HL-60/S4 (cell line): ENCODE data around the gene CXXC4.

ENCODE experiments used
- in situ Hi-C: fragments of 300-500 bp; cut with MboI; formaldehyde crosslinking; loops from 2 replicates; pipeline ENCODE4 v1.14.3; 2022; ENCODE audit warnings: low sequenced_read_pairs

The CXXC4 gene

GRCh38 chr4:104424475-104424941, 70.2 kb downstream of the CXXC4 start:
- in situ Hi-C loops: no loop called here

- in situ Hi-C loops: no loop called here
These were observed 73.1 kb downstream of the CXXC4 start for GRCh38 chr4:104421566-104421965.

- in situ Hi-C loops: no loop called here
These were observed 73.9 kb downstream of the CXXC4 start for GRCh38 chr4:104420766-104421165.
